GM12874 (cell line): ENCODE results near the gene CNBP.

Experiments
- CTCF ChIP-seq: IDR thresholded peaks from 2 replicates; pipeline ENCODE4 v1.5.1; 2011; ENCODE audit warnings: low read depth, mild to moderate bottlenecking, control low read depth, low read length, moderate library complexity; ENCODE audit not compliant: insufficient read depth

CNBP gene

GRCh38 chr3:129120254-129121004 lies 63.3 kb downstream of the CNBP start:
- no peak for TF ChIP-seq CTCF

DNA sequence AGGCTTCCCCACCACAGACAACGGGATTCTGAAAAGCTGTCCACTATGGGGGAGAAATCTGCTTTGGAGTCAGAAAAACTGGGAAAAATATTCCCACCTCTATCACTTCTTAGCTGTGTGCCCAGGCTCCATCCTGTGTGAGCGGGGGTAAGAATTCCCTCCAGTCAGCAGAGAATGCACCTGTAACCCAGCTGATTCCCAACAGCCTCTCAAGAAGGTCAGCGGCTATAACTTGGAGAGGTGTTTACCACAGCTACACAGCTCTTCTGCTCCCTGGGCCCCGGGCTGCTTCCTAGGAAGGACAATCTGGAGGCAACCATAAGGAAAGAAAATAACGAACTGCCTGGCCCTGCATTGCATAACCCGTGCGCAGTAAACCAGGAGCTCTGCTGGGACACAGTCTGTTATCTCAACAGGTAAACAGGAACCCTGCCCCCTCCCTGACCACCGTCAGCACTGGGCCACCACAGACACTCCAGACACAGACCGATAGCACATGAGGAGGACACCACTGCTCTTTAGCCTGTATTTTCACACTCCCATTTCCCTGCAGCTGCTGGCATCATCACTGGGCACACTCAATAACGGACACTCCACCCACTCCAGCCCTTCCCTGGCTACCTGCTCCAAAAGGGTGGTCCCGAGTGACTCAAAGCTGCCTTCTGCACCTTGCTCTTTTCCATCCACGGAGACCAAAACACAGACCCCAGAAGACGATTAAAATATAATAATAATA lies 64.2 kb downstream of the CNBP start:
- TF ChIP-seq CTCF = no peak

GRCh38 chr3:129118745-129119144 lies 65.0 kb downstream of the CNBP start:
- no peak for TF ChIP-seq CTCF
